CD4-positive, alpha-beta T cell (primary cell): ENCODE results near the gene BIN1. TPM values are rescaled to one million over a fixed set of nuclear protein-coding genes. Genes with fewer than 3 reads are reported as not detected.

ENCODE experiments used
- ATAC-seq: fragments of 200-7000 bp; cut with Tn5 transposase; one replicate; pipeline ENCODE4 v1.10.0; 2022; ENCODE audit warnings: mild to moderate bottlenecking; ENCODE audit not compliant: poor library complexity
- CTCF ChIA-PET: fragments of 350-600 bp; sonication (Branson Sonifier 250); formaldehyde crosslinking; loops from one replicate; lab custom pipeline; 2021; ENCODE audit warnings: antibody characterized with exemption, inconsistent platforms; lab: Charles Lee
- POLR2A ChIA-PET: fragments of 350-600 bp; sonication (Branson Sonifier 250); formaldehyde crosslinking; loops from one replicate; lab custom pipeline; 2021; ENCODE audit warnings: antibody characterized with exemption, inconsistent platforms; lab: Charles Lee
- DNase-seq, 14 experiments: peaks; one replicate each; pipeline ENCODE4 v3.0.0-alpha.2; 2013 to 2020; ENCODE audit warnings: mixed read lengths in 2 of 14
- H3K27ac ChIP-seq, 2 donors: one replicate each; pipeline versions ENCODE4 v1.5.1 to v1.7.0; 2013; ENCODE audit warnings: low read length in 2 of 2, low read depth in 1 of 2, mild to moderate bottlenecking in 1 of 2
- H3K27me3 ChIP-seq, 2 experiments: 1 replicate in 1 of 2; 2 replicates in 1 of 2; pipeline versions ENCODE4 v1.6.1 to v1.7.0; 2013; ENCODE audit warnings: low read length in 2 of 2, control low read depth in 1 of 2, mild to moderate bottlenecking in 1 of 2, moderate library complexity in 1 of 2; ENCODE audit not compliant: insufficient read depth in 2 of 2, control insufficient read depth in 1 of 2
- H3K36me3 ChIP-seq: one replicate; pipeline ENCODE4 v1.6.1; 2013; ENCODE audit warnings: low read length, control low read depth; ENCODE audit not compliant: insufficient read depth
- H3K4me1 ChIP-seq: one replicate; pipeline ENCODE4 v1.6.1; 2013; ENCODE audit warnings: low read length, control low read depth; ENCODE audit not compliant: insufficient read depth
- H3K4me3 ChIP-seq: one replicate; pipeline ENCODE4 v1.5.1; 2013; ENCODE audit warnings: mild to moderate bottlenecking, low read length, moderate library complexity
- H3K9me3 ChIP-seq, 2 experiments: 1 replicate in 1 of 2; 2 replicates in 1 of 2; pipeline versions ENCODE4 v1.6.1 to v1.7.0; 2013; ENCODE audit warnings: low read length in 2 of 2, mild to moderate bottlenecking in 2 of 2, control low read depth in 1 of 2, moderate library complexity in 1 of 2; ENCODE audit not compliant: control insufficient read depth in 1 of 2, insufficient read depth in 1 of 2
- H3K27ac Mint-ChIP-seq: one replicate; pipeline ENCODE4 v1.8.0; 2020; ENCODE audit warnings: mixed read lengths
- H3K27me3 Mint-ChIP-seq: one replicate; pipeline ENCODE4 v1.8.0; 2021; ENCODE audit warnings: mixed read lengths
- H3K36me3 Mint-ChIP-seq: one replicate; pipeline ENCODE4 v1.8.0; 2021; ENCODE audit warnings: low read depth, mixed read lengths
- H3K4me1 Mint-ChIP-seq: one replicate; pipeline ENCODE4 v1.8.0; 2021; ENCODE audit warnings: low read depth, mixed read lengths
- H3K4me3 Mint-ChIP-seq: one replicate; pipeline ENCODE4 v1.8.0; 2020; ENCODE audit warnings: mild to moderate bottlenecking, mixed read lengths
- H3K9me3 Mint-ChIP-seq: one replicate; pipeline ENCODE4 v1.8.0; 2020; ENCODE audit warnings: mixed read lengths
- CTCF ChIP-seq: fragments of 200-600 bp; IDR thresholded peaks from one replicate; pipeline ENCODE4 v1.8.0; 2022; ENCODE audit warnings: antibody characterized with exemption, mild to moderate bottlenecking
- intact Hi-C, 2 experiments: fragments of 100-400 bp; cut with DNase I in 1 of 2; cut with micrococcal nuclease in 1 of 2; formaldehyde crosslinking; loops; one replicate each; pipeline versions ENCODE4 v1.15.1 to v1.9.0; 2023 to 2025; cut with DNase I, micrococcal nuclease
- total RNA-seq, 174 experiments: library from RNA in 2 of 174; stranded (reverse) in 2 of 174; gene quantifications; one replicate each; pipeline ENCODE4 v1.2.3 and lab custom pipeline; 2021 to 2026

BIN1 gene
- total RNA-seq, 2 experiments from 2014 or later: 98.8 to 104 TPM

GRCh38 chr2:127014224-127014623 lies 92.7 kb downstream of the BIN1 start:
- H3K27me3 ChIP-seq: peaks cover 6 to 15% of the 10 kb centered on the region in 2 experiments
- no peaks in the 10 kb centered on the region for H3K36me3 ChIP-seq
- no peak overlapping the region for H3K27ac ChIP-seq
- peaks cover 0 to 8% of the 10 kb centered on the region in 2 experiments for H3K9me3 ChIP-seq
- H3K9me3 Mint-ChIP-seq: no peaks in the 10 kb centered on the region
- DNase-seq: no peak
- H3K27me3 Mint-ChIP-seq: peaks cover 39% of the 10 kb centered on the region
- no peak overlapping the region for H3K4me3 Mint-ChIP-seq
- no peak for TF ChIP-seq CTCF
- no peaks in the 10 kb centered on the region for H3K4me1 ChIP-seq
- POLR2A ChIA-PET: no interaction called here
- ATAC-seq: no peak
- no peak overlapping the region for H3K4me3 ChIP-seq
- H3K4me1 Mint-ChIP-seq: no peaks in the 10 kb centered on the region
- H3K27ac Mint-ChIP-seq: no peak overlapping the region
- H3K36me3 Mint-ChIP-seq: no peaks in the 10 kb centered on the region
- CTCF ChIA-PET: no interaction called here
- intact Hi-C loops: no loop called here

- Histone ChIP-seq H3K36me3 (no peaks in the 10 kb centered on the region), H3K27me3 (peaks cover 6 to 15% of the 10 kb centered on the region in 2 experiments), H3K9me3 (peaks cover 0 to 8% of the 10 kb centered on the region in 2 experiments), H3K4me3 (no peak overlapping the region), H3K27ac (no peak overlapping the region), H3K4me1 (no peaks in the 10 kb centered on the region)
- H3K9me3 Mint-ChIP-seq: no peaks in the 10 kb centered on the region
- ChIA-PET CTCF (no interaction called here), POLR2A (no interaction called here)
- ATAC-seq: no peak
- no peak overlapping the region for H3K27ac Mint-ChIP-seq
- peaks cover 44% of the 10 kb centered on the region for H3K27me3 Mint-ChIP-seq
- intact Hi-C loops: no loop called here
- no peaks in the 10 kb centered on the region for H3K4me1 Mint-ChIP-seq
- no peak for TF ChIP-seq CTCF
- no peak for DNase-seq
- H3K4me3 Mint-ChIP-seq: no peak overlapping the region
- no peaks in the 10 kb centered on the region for H3K36me3 Mint-ChIP-seq
Observed at GRCh38 chr2:127012868-127013267, 94.1 kb downstream of the BIN1 start.

- Mint-ChIP-seq H3K4me1 (no peaks in the 10 kb centered on the region), H3K27ac (no peak overlapping the region), H3K36me3 (no peaks in the 10 kb centered on the region), H3K27me3 (peaks cover 44% of the 10 kb centered on the region), H3K4me3 (no peak overlapping the region), H3K9me3 (no peaks in the 10 kb centered on the region)
- H3K9me3 ChIP-seq: peaks cover 0 to 8% of the 10 kb centered on the region in 2 experiments
- ATAC-seq (no peak), DNase-seq (no peak)
- intact Hi-C loops: no loop called here
- H3K27me3 ChIP-seq: peaks cover 6 to 15% of the 10 kb centered on the region in 2 experiments
- no peaks in the 10 kb centered on the region for H3K4me1 ChIP-seq
- ChIA-PET POLR2A (no interaction called here), CTCF (no interaction called here)
- H3K4me3 ChIP-seq: no peak overlapping the region
- H3K27ac ChIP-seq: no peak overlapping the region
- H3K36me3 ChIP-seq: no peaks in the 10 kb centered on the region
- TF ChIP-seq CTCF: no peak
Observed at GRCh38 chr2:127012215-127012614, 94.7 kb downstream of the BIN1 start.
